ENCODE measurements around the gene ACADSB.

ACADSB gene

DNA sequence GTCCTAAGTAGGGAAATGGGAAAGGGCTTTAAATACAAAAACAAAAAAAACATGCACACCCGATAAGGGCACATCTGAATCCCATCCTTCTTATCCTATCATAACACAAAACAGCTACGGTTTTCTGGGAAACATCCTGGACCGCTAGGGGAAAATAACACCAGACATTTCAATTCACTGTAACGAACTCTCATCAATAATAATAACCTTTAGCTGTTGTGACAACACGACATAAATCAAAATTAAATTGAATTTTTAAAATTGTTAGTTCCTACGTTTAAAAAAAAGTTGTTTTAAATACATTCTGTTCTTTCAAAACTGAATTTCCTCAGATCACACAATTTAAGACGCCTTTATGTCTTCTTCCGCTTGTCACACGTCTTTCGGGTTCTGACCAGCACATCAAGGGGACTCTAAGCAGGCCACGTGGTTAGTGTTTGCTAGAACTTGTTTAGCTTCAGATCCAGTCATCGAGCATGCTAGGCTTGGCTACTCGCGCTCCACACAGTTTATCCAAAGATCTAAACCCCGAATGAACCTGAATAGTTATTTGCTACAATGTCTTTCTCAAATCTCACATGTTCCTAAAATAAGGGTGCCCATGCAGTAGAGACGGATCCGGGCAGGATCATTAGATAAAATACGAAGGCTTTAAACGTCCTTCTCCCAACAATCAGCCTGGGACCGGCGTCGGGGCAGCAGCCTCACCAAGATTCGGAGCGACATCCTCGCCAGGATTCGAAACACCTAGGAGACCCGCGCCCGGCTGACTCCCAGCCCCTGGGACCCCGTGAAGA lies 1.1 kb upstream of the ACADSB start:
- peak; percentile 66 to 72 for DNase-seq

DNA sequence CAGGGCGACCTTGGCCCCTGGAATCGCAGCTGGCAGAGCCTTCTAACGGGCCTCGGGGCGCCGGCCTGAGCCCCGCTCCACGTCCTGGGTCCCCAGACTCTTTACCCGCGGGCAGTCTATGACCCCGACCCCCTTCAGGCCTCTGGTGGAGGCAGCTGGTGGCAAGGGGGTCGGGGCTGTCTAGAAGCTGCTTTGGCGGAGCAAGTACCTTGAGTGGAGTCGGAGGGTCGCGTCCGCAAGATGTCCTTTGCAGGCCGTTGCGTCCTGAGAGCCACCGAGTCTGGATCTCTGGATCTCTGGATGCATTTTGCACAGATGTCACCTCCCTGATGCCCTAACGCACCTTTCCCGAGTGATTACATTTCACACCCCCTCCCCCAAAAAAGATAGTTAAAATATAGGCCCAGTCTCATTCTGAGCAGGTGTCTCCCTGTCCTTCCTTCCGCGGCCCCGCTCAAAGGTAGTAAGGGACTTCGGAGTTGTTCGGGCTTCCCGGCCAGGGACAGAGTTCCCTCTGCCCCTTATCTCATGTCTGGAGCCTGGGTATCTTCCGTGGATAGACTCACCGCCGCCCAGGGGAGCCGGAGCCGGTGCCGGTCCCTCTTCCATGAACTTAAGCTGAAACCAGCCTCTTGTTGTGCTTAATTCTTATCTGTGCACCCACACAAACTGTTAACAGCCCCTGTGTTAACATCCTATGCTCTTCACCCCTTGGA lies 457 bp downstream of the ACADSB start:
- peak in 1 of 2 donors; percentile 10 for DNase-seq

GRCh38 chr10:123011987-123012386 lies 3.2 kb downstream of the ACADSB start:
- no peak for DNase-seq

DNA sequence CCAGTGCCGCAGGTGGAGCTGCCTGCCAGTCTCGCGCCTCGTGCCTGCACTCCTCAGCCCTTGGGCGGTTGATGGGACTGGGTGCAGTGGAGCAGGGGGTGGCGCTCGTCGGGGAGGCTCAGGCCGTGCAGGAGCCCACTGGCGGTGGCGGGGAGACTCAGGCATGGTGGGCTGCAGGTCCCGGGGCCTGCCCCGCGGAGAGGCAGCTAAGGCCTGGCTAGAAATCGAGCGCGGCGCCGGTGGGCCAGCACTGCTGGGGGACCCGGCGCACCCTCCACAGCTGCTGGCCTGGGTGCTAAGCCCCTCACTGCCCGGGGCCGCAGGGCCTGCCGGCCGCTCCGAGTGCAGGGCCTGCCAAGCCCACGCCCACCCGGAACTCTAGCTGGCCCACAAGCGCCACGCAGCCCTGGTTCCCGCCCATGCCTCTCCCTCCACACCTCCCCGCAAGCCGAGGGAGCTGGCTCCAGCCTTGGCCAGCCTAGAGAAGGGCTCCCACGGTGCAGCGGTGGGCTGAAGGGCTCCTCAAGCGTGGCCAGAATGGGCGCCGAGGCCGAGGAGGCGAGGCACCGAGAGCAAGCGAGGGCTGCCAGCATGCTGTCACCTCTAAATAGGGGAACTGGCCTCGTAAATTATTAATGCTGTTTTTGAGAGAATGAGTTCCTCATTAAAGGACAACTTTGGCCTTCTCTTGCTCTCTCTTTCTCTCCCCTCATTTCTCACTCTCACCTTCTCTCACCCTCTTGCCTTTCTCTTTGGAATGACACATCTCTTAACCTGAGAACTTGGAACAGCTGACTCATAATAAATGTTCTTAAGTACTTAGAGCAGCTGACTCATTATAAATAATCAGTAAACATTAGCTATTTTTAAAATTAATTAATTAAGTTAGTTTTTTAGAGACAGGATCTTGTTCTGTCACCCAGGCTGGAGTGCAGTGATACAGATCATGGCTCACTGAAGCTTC lies 4.9 kb downstream of the ACADSB start:
- no peak for DNase-seq

GRCh38 chr10:123014772-123015171 lies 6.0 kb downstream of the ACADSB start:
- no peak for DNase-seq

DNA sequence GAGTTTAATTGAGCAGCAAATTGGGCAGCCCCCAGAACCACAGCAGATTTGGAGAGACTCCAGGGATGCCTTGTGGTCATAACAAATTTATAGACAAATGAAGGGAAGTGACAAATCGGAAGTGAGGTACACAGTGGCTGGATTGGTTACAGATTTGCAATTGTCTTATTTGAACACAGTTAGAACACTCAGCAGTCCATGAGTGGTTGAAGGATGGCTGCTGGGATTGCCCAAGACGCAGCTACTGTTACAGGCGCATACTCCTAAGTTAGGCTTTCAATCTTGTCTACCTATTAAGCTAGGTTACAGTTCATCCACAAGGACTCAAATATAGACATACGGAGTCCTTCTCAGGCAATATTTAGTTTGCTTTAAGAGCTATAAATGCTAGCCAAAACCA lies 7.4 kb downstream of the ACADSB start:
- no peak for DNase-seq

- DNase-seq: no peak
Observed at GRCh38 chr10:123017421-123018165, 8.8 kb downstream of the ACADSB start.

DNA sequence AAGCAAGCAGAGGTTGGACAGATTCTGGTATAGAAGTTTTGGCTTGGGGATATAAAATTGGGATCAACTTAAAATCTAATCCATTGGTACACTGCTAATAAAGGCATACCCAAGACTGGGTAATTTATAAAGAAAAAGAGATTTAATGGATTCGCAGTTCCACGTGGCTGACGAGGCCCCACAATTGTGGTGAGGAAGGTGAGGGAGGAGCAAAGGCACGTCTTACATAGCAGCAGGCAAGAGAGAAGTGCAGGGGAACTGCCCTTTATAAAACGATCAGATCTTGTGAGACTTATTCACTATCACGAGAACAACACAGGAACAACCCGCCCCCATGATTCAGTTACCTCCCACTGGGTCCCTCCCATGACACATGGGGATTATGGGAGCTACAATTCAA lies 9.7 kb downstream of the ACADSB start:
- no peak for DNase-seq

GRCh38 chr10:123019264-123019663 lies 10.5 kb downstream of the ACADSB start:
- no peak for DNase-seq

GRCh38 chr10:123019941-123020703 lies 11.3 kb downstream of the ACADSB start:
- no peak for DNase-seq

DNA sequence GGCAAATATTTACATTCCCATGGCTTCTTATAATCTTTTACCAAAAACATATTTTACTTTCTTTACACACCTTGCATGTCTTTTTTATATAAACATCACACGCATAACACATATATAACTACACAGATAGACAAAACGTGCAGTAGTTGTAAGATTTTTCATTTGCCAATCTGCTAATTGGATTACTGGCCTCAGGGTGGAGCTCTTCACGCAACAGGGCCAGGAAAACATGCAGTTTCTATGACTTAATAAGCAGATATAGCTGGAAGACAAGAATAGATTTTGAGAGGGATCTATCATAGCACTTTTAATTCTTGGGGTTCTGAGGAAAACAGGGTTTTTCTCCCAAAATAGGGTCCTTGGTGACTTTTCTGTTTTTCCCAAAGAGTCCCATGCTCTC lies 12.7 kb downstream of the ACADSB start:
- DNase-seq: no peak

DNA sequence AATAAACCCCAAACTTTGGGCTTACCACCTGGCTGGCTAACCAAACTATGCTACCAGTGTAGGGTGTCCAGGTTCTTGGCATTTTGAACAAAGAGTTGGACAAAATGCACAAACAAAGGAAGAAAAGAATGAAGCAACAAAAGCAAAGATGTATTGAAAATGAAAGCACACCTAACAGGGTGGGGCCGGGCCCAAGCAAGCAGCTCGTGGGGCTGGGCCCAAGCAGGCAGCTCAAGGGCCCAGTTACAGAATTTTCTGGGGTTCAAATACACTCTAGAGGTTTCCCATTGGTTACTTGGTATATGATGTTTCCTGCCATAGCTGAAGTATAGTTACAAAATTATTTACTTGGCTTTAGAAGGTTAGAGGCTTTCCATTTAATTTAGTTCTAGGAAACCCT lies 15.7 kb downstream of the ACADSB start:
- DNase-seq: no peak

DNA sequence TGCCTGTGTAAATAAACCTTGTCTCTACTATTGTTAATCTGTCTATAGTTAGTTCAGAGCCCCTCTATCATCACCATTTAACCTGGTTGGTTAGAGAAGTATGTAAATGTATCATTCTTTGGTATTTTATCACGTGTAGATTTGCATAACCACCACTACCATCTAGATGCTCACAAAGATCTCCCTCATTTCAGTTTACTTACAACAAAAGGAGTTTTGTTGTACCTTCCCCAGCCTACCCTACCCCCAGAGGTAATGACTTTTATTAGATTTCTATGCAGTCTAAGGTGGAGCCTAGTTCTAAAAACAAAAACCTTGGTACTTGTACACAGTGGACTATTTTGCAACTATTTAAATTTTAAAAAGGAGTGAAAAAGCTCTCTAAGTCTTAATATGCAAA lies 17.5 kb downstream of the ACADSB start:
- DNase-seq: no peak

- DNase-seq: no peak
Observed at GRCh38 chr10:123027861-123028260, 19.1 kb downstream of the ACADSB start.

- no peak for DNase-seq
Observed at GRCh38 chr10:123031124-123031523, 22.3 kb downstream of the ACADSB start.

- no peak for DNase-seq
Observed at GRCh38 chr10:123034332-123034731, 25.5 kb downstream of the ACADSB start.

DNA sequence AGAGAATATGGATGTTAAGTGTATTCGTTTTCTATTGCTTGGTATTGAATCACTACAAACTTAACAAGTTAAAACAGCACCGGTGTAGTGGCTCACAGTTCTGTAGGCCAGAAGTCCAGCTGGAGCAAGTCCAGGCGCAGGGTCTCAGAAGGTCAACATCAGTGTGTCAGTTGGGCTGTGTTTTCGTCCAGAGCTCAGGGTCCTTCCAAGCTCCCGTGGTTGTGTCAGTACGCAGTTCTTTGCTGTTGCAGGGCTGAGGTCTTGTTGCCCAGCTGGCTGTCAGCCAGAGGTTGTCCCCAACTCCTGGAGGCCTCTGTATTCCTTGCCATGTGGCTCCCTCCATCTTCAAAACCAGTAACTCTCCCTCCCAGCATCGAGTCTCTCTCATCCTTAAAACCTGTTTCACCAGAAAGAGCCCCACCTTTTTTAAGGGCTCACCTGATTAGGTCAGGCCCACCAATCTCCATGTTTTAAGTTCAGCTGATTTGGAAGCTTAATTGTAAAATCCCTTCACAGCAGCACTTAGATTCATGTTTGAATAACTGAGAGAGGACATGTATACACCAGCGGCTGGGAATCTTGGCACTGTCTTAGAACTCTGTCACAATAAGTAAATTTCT lies 26.8 kb downstream of the ACADSB start:
- DNase-seq: no peak

GRCh38 chr10:123038782-123039631 lies 30.2 kb downstream of the ACADSB start:
- no peak for DNase-seq

DNA sequence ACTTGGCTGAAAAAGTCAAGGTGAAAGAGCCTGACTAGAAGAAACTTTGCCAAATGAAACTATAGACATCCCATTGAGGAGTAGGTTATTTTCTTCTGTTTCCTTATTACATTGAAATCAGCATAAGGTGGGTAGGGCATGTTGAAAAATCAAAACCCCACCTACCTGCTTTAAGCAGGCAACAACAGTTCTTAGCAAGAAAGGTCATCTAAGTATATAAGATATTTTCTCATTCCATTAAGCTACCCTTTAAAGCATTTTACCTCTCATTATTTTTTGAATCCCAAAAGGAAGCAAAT lies 30.8 kb downstream of the ACADSB start:
- no peak for DNase-seq

- no peak for DNase-seq
Observed at GRCh38 chr10:123042708-123043408, 34.1 kb downstream of the ACADSB start.

Data from CD4-positive, alpha-beta T cell treated with Interleukin-4 for 1 hour (primary cell).